ENCODE measurements around the gene PLEKHA6. TPM values are rescaled to one million over a fixed set of nuclear protein-coding genes. Genes with fewer than 3 reads are reported as not detected.

Gene PLEKHA6
- total RNA-seq, 1 experiment from 2014 or later: 2.1 TPM

GRCh38 chr1:204400882-204401510, 41.3 kb upstream of the PLEKHA6 start:
- H3K27me3 ChIP-seq (ENCODE audit: insufficient read depth, low read length): no peaks in the 10 kb centered on the region
- no peaks in the 10 kb centered on the region for H4K20me1 ChIP-seq (ENCODE audit: control insufficient read depth, insufficient read depth, insufficient read length)
- H3K23ac ChIP-seq (ENCODE audit: insufficient read length, low read depth, low read length): no peak overlapping the region
- H3K27me3 Mint-ChIP-seq (ENCODE audit: low read depth): no peaks in the 10 kb centered on the region
- peak overlapping the region in 1 of 3 experiments; percentile 33; a peak in 1 of 7 replicates for H3K27ac Mint-ChIP-seq
- no peaks in the 10 kb centered on the region for H3K4me1 ChIP-seq (ENCODE audit: insufficient read depth, low read length)
- no peak overlapping the region for H2AFZ ChIP-seq (ENCODE audit: low read length)
- H3K9ac ChIP-seq (ENCODE audit: extremely low read depth, insufficient read length, low read length): no peak overlapping the region
- no peaks in the 10 kb centered on the region for H3K9me3 ChIP-seq (ENCODE audit: control insufficient read depth, low read depth, low read length)
- no peak overlapping the region for H4K91ac ChIP-seq (ENCODE audit: insufficient read length, low read depth, low read length)
- no peak overlapping the region for H3K56ac ChIP-seq (ENCODE audit: insufficient read length, low read depth, low read length)
- no peak overlapping the region for H3K18ac ChIP-seq (ENCODE audit: insufficient read length, low read depth, low read length)
- no peaks in the 10 kb centered on the region for H3K23me2 ChIP-seq (ENCODE audit: insufficient read length, low read depth, low read length, poor library complexity, severe bottlenecking)
- H3K4ac ChIP-seq (ENCODE audit: low read depth, low read length): no peak overlapping the region
- TF ChIP-seq CTCF (conservative IDR thresholded peaks at IDR 0.05): no peak
- peaks cover 8 to 51% (median 27%) of the 10 kb centered on the region in 3 experiments; a peak in 6 of 7 replicates for H3K36me3 Mint-ChIP-seq (ENCODE audit: insufficient read depth in 1 of 3, low read depth in 3 of 3)
- H3K79me2 ChIP-seq (ENCODE audit: insufficient read depth, low read length): peaks cover 5% of the 10 kb centered on the region
- no peak for DNase-seq
- H2BK15ac ChIP-seq (ENCODE audit: low read depth, low read length): no peak overlapping the region
- H3K14ac ChIP-seq (ENCODE audit: insufficient read depth, low read length): no peak overlapping the region
- no peak overlapping the region for H4K5ac ChIP-seq (ENCODE audit: insufficient read length, low read depth, low read length)
- H3T11ph ChIP-seq (ENCODE audit: low read length): no peak overlapping the region
- no peak overlapping the region for H2BK20ac ChIP-seq (ENCODE audit: low read depth, low read length, poor library complexity, severe bottlenecking)
- H3K4me1 Mint-ChIP-seq: peaks cover 0 to 2% of the 10 kb centered on the region in 2 experiments; a peak in 2 of 4 replicates
- H2BK120ac ChIP-seq (ENCODE audit: low read depth, low read length, poor library complexity, severe bottlenecking): no peak overlapping the region
- H3K4me2 ChIP-seq (ENCODE audit: insufficient read depth, insufficient read length, low read length): no peak overlapping the region
- H3K27ac ChIP-seq (ENCODE audit: insufficient read length, low read depth, low read length): no peak overlapping the region
- H3K4me3 Mint-ChIP-seq: no peak overlapping the region
- H2AK5ac ChIP-seq (ENCODE audit: insufficient read length, low read length): no peak overlapping the region
- H2BK5ac ChIP-seq (ENCODE audit: insufficient read length, low read length): no peak overlapping the region
- no peak overlapping the region for H4K8ac ChIP-seq (replicated peaks; ENCODE audit: insufficient read length, low read depth, low read length)
- peaks cover 3% of the 10 kb centered on the region for H3K79me1 ChIP-seq (ENCODE audit: insufficient read depth, low read depth, low read length, poor library complexity, severe bottlenecking)
- no CpG with 5 or more reads among the region's 6 CpGs for whole genome bisulfite sequencing (ENCODE audit: extremely low coverage, insufficient read length, low lambda C conversion rate)
- H2BK12ac ChIP-seq (ENCODE audit: insufficient read length, low read depth, low read length): no peak overlapping the region
- no peaks in the 10 kb centered on the region for H3K9me3 Mint-ChIP-seq
